ENCODE results near the gene SPI1.

The SPI1 gene

GRCh38 chr11:47392546-47393162 is 14.3 kb upstream of the SPI1 start:
- Histone ChIP-seq H3K27ac (no peak overlapping the region), H3K4me3 (no peak overlapping the region), H3K36me3 (ENCODE audit: insufficient read depth, low read length) (no peaks in the 10 kb centered on the region), H3K9me3 (ENCODE audit: low read depth, low read length) (no peaks in the 10 kb centered on the region), H3K9ac (ENCODE audit: insufficient read length) (no peak overlapping the region)
- no peak for DNase-seq (ENCODE audit: low read depth, low spot score)
- no peak for TF ChIP-seq EZH2 (IDR thresholded peaks at IDR 0.05)
- no peak for TF ChIP-seq POLR2AphosphoS5 (IDR thresholded peaks at IDR 0.05; ENCODE audit: borderline replicate concordance, low read depth, low read length)
- no peak for TF ChIP-seq FOXP2 (optimal IDR thresholded peaks at IDR 0.05; ENCODE audit: control extremely low read depth, extremely low read length, insufficient read depth)

- H3K36me3 ChIP-seq (ENCODE audit: insufficient read depth, low read length): no peaks in the 10 kb centered on the region
- no peaks in the 10 kb centered on the region for H3K9me3 ChIP-seq (ENCODE audit: low read depth, low read length)
- H3K27ac ChIP-seq: no peak overlapping the region
- H3K4me3 ChIP-seq: no peak overlapping the region
- H3K9ac ChIP-seq (ENCODE audit: insufficient read length): no peak overlapping the region
- TF ChIP-seq FOXP2 (optimal IDR thresholded peaks at IDR 0.05; ENCODE audit: control extremely low read depth, extremely low read length, insufficient read depth) (no peak), EZH2 (IDR thresholded peaks at IDR 0.05) (no peak), POLR2AphosphoS5 (IDR thresholded peaks at IDR 0.05; ENCODE audit: borderline replicate concordance, low read depth, low read length) (no peak)
- DNase-seq (ENCODE audit: low read depth, low spot score): no peak
Observed at GRCh38 chr11:47391711-47392432, 13.5 kb upstream of the SPI1 start.

- Histone ChIP-seq H3K4me3 (no peak overlapping the region), H3K36me3 (ENCODE audit: insufficient read depth, low read length) (no peaks in the 10 kb centered on the region), H3K9me3 (ENCODE audit: low read depth, low read length) (no peaks in the 10 kb centered on the region), H3K9ac (ENCODE audit: insufficient read length) (no peak overlapping the region), H3K27ac (no peak overlapping the region)
- no peak for DNase-seq (ENCODE audit: low read depth, low spot score)
- TF ChIP-seq POLR2AphosphoS5 (IDR thresholded peaks at IDR 0.05; ENCODE audit: borderline replicate concordance, low read depth, low read length): no peak
- no peak for TF ChIP-seq FOXP2 (optimal IDR thresholded peaks at IDR 0.05; ENCODE audit: control extremely low read depth, extremely low read length, insufficient read depth)
- no peak for TF ChIP-seq EZH2 (IDR thresholded peaks at IDR 0.05)
Observed at GRCh38 chr11:47391077-47391583, 12.8 kb upstream of the SPI1 start.

GRCh38 chr11:47390422-47390760 is 12.0 kb upstream of the SPI1 start:
- Histone ChIP-seq H3K9ac (ENCODE audit: insufficient read length) (no peak overlapping the region), H3K36me3 (ENCODE audit: insufficient read depth, low read length) (no peaks in the 10 kb centered on the region), H3K4me3 (no peak overlapping the region), H3K27ac (no peak overlapping the region), H3K9me3 (ENCODE audit: low read depth, low read length) (no peaks in the 10 kb centered on the region)
- TF ChIP-seq FOXP2 (optimal IDR thresholded peaks at IDR 0.05; ENCODE audit: control extremely low read depth, extremely low read length, insufficient read depth): no peak
- no peak for TF ChIP-seq POLR2AphosphoS5 (IDR thresholded peaks at IDR 0.05; ENCODE audit: borderline replicate concordance, low read depth, low read length)
- TF ChIP-seq EZH2 (IDR thresholded peaks at IDR 0.05): no peak
- no peak for DNase-seq (ENCODE audit: low read depth, low spot score)

GRCh38 chr11:47389577-47390421 is 11.5 kb upstream of the SPI1 start:
- DNase-seq (ENCODE audit: low read depth, low spot score): no peak
- no peak for TF ChIP-seq FOXP2 (optimal IDR thresholded peaks at IDR 0.05; ENCODE audit: control extremely low read depth, extremely low read length, insufficient read depth)
- TF ChIP-seq EZH2 (IDR thresholded peaks at IDR 0.05): no peak
- no peak for TF ChIP-seq POLR2AphosphoS5 (IDR thresholded peaks at IDR 0.05; ENCODE audit: borderline replicate concordance, low read depth, low read length)
- no peak overlapping the region for H3K4me3 ChIP-seq

GRCh38 chr11:47388697-47389576 is 10.6 kb upstream of the SPI1 start:
- no peaks in the 10 kb centered on the region for H3K9me3 ChIP-seq (ENCODE audit: low read depth, low read length)
- no peak overlapping the region for H3K4me3 ChIP-seq
- DNase-seq (ENCODE audit: low read depth, low spot score): no peak
- TF ChIP-seq POLR2AphosphoS5 (IDR thresholded peaks at IDR 0.05; ENCODE audit: borderline replicate concordance, low read depth, low read length): no peak
- TF ChIP-seq EZH2 (IDR thresholded peaks at IDR 0.05): no peak
- no peak for TF ChIP-seq FOXP2 (optimal IDR thresholded peaks at IDR 0.05; ENCODE audit: control extremely low read depth, extremely low read length, insufficient read depth)
- no peak overlapping the region for H3K27ac ChIP-seq
- H3K9ac ChIP-seq (ENCODE audit: insufficient read length): no peak overlapping the region
- H3K36me3 ChIP-seq (ENCODE audit: insufficient read depth, low read length): no peaks in the 10 kb centered on the region

More at GRCh38 chr11:47389577-47390421, 11.5 kb upstream of the SPI1 start:
- Histone ChIP-seq H3K27ac (no peak overlapping the region), H3K9ac (ENCODE audit: insufficient read length) (no peak overlapping the region), H3K9me3 (ENCODE audit: low read depth, low read length) (no peaks in the 10 kb centered on the region), H3K36me3 (ENCODE audit: insufficient read depth, low read length) (no peaks in the 10 kb centered on the region)

- Histone ChIP-seq H3K27ac (no peak overlapping the region), H3K9ac (ENCODE audit: insufficient read length) (no peak overlapping the region), H3K9me3 (ENCODE audit: low read depth, low read length) (no peaks in the 10 kb centered on the region), H3K36me3 (ENCODE audit: insufficient read depth, low read length) (no peaks in the 10 kb centered on the region), H3K4me3 (no peak overlapping the region)
- no peak for TF ChIP-seq EZH2 (IDR thresholded peaks at IDR 0.05)
- TF ChIP-seq FOXP2 (optimal IDR thresholded peaks at IDR 0.05; ENCODE audit: control extremely low read depth, extremely low read length, insufficient read depth): no peak
- no peak for TF ChIP-seq POLR2AphosphoS5 (IDR thresholded peaks at IDR 0.05; ENCODE audit: borderline replicate concordance, low read depth, low read length)
- no peak for DNase-seq (ENCODE audit: low read depth, low spot score)
Observed at GRCh38 chr11:47387944-47388696, 9.8 kb upstream of the SPI1 start.

All from SK-N-MC (cell line).